CD4-positive, alpha-beta T cell treated with Interferon alpha-2 for 1 hour (primary cell): ENCODE results near the gene LRBA.
"Not testable (repeated sequence)": the region's sequence is repeated elsewhere in the genome, so short reads cannot be mapped to it uniquely, and the experiment has no call there.

Experiments
- DNase-seq, 2 donors: peaks; one replicate each; pipeline ENCODE4 v3.0.0-alpha.2; 2020 to 2022

The LRBA gene

DNA sequence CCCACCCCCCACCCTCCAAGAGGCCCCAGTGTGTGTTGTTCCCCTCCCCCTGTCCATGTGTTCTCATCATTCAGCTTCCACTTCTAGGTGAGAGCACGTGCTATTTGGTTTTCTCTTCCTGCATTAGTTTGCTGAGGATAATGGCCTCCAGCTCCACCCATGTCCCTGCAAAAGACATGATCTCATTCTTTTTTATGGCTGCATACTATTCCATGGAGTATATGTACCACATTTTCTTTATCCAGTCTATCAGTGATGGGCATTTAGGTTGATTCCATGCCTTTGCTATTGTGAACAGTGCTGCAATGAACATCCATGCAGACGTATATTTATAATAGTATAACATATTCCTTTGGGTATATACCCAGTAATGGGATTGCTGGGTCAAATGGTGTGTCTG, 628.7 kb downstream of the LRBA start:
- not testable (repeated sequence) for DNase-seq

GRCh38 chr4:150385606-150386005, 629.5 kb downstream of the LRBA start:
- DNase-seq = no peak

DNA sequence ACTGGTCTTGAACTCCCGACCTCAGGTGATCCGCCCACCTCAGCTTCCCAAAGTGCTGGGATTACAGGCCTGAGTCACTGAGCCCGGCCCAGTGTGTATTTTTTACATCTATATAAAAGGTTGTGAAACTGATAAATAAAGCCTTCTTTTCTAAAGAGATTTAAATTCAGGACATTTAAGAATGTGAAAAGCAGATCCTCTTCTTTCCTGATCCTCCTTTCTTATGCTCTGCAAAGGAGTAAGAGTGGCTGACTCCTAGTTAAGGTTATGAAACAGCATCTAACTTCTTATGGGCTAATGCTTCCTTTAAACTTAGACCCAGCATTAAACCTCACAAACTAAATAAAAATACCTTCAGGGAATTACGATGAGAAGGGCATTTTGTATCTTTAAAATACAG, 630.8 kb downstream of the LRBA start:
- no peak for DNase-seq

- no peak for DNase-seq
Observed at GRCh38 chr4:150382028-150382427, 633.1 kb downstream of the LRBA start.

GRCh38 chr4:150381609-150382008, 633.5 kb downstream of the LRBA start:
- DNase-seq = no peak

GRCh38 chr4:150381036-150381435, 634.0 kb downstream of the LRBA start:
- no peak for DNase-seq

GRCh38 chr4:150379454-150379853, 635.6 kb downstream of the LRBA start:
- DNase-seq = no peak

DNA sequence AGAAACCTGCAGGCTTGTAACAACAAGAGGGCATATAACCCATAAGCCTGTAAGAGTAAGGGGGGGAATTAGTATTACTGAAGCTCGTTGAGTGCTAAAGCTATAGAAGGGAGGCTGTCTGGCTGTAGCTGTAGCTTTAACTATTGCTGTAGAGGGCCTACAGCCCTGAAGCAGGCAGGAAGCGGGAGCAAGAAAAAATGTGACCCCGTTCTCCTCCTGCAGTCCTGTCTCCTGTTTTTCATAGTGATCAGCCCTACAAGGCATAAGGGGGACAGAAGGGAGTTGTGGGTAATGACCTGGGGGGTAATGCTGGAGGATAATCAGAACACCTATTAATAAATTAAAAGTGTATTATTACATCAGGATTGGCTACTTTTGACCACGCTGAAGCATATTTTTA, 640.1 kb downstream of the LRBA start:
- DNase-seq = no peak

DNA sequence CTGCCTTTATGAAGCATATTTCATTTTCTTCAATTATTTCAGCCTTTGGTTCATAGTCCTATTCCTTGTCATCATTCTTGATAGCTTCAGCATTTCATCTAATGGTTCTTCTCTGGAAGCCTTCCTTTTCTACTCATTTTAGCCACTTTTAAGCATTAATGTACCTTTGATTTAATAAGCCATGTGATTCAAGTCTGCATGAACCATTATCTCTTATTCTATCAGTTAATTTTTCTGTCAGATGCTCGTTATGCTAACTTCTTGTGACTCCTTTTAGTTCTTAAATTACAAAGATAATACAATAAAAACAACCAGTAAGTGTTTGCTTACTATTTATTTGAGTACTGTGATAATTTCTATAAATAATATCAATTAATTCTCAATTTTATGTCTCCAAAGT, 643.2 kb downstream of the LRBA start:
- no peak for DNase-seq

DNA sequence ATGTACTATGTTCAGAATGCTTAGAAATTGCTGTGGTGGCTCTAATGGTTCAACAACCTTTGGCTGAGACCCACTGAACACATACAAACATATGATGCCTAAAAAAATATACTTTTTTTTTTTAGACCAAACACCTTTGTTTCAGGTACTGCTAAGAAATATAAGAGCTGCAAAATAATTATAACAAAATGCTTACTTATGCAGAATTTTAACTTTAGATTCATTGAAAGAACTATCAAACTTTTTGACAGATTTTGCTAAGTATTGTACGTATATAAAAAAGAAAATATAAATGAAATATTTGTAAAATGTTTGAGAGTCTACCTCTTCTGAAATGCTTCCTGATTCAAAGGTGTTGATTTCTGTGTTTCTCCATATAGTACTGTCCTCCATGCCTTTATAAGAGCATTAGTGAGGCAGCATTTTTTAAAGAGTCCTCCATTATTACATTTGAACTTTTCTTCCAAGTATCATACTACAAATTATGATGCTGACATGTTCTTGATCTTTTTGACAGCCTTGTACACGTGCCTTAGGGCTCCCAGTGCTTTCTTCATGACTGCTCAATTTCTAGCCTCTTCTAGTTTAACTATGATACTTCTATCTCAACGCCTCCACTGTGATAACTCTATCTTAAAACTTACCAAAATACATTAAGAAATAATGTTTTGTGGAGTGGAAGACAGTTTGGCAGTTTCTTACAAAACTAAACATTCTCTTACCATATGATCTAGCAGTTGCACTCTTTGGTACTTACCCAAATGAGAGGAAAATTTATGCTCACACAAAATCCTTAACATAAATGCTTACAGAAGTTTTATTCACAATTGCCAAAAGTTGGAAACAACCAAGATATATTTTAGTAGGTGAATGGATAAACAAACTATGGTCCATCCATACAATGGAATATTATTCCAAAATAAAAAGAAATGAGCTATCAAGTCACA, 645.4 kb downstream of the LRBA start:
- no peak for DNase-seq

GRCh38 chr4:150368667-150369066, 646.4 kb downstream of the LRBA start:
- DNase-seq = no peak

- no peak for DNase-seq
Observed at GRCh38 chr4:150367326-150367725, 647.8 kb downstream of the LRBA start.

DNA sequence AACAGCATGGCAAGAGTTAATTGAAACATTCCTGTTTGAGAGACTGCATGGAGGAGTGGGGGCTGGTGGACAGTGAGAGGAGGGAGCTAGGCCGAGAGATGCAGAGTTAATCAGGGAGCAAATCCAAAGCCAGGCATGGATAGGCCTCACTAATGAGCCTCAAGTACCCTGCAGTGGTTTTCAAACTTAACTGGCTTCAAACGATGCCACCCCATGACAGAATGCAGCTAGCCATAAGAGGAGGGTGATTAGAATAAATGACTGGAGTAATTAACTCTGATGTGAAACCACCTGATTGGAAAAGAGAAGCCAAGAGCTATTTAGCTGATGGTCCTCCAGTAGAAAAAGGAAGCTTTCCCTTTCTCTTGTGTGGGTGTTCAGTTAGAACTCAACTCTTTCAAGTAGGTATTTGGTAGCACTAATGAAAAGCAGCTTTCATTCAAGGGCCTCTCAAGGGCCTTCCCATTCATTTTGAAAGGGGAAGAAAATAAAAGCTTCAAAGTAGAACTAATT, 648.5 kb downstream of the LRBA start:
- DNase-seq = no peak

DNA sequence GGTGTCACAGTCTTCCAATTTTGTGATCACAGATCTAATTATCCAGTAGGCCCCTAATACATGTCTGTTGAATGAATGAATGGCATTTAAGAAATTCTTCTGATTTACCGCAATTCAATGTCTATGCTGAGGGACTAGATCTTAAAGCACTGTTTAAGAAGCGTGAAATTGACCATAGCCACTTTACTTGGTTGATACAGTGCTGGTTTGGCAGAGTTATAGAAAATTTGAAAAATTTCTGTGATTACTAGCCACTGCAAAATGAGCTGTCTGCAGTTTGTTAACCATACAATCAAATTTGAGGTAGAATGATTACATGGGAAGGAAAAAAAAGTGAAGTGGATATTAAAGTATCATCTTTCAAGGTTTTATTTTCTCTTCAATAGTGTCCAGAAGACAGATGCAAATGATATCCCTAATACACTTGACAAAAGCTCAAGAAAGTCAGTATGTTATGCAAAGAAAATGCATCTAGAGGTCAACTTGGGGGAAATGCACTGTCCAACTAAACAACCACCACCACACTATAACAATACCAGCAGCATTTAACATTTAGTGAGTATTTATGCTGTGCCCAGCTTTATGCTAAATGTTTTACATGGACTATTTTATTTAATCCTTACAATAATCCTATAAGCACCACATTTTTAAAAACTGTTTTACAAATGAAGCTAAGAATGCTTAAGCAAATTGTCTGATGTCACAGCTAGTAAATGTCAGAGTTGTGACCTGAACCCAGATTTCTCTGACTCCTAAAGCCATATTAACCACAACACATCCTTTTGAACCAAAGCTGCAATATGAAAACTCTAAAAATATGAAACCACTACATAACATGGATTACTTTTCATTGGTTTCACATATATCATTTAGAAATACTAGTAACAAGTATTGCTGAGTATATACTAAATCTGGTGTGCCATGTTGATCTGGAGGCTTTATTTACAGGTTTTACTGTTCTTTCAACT, 651.1 kb downstream of the LRBA start:
- DNase-seq = no peak

DNA sequence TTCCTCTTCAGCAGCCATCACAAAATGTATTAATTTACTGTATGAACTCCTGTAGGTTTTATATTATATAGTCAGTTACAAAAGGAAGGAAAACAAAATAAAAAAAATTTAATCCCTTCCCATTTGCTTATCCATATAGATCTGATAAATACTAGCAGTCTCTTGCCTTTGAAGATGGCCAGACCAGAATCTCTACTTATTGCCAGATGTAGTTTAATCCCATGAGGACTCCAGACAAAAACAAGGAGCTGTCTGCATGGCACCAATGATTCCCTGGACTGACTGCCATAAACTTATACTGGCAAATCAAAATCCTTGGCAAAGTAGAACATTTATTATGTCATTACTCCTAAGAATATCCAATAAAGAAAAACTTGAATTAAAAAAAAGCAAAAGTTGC, 656.4 kb downstream of the LRBA start:
- DNase-seq = no peak

DNA sequence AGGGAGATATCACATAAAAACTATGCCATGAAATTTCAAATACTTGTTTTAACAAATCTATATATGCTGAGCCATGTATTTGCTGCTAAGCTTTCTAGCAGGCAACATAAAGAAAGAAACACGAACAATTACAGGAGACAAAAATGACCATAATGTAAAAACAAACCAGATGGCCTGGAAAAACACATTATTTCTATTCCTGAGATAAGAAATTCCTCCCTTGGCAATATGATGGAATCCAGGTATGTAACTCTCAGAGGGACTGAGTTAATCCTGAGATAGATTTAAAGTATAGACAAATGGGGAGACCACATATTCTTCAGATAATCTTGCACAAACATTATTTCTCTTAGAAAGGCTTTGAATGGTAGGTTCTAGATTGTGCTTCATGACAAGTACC, 657.3 kb downstream of the LRBA start:
- DNase-seq = no peak

GRCh38 chr4:150355858-150356455, 659.1 kb downstream of the LRBA start:
- no peak for DNase-seq

DNA sequence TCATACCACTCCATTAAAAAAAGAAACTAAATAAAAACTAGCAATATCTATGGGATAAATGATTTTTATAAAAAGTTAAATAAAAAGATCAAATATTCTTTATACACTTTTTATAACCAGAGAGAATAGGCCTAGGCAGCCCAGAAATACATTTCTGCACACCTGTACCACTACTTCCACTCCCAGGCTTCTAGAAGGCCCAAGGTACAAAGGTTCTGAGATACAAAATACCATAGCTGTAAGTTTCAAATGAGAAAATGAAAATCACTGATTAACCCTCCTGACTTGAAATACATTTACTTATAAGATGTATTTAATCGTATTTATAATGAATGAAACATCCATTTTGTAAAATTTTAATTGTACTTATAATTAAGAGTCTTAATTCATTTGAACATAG, 659.7 kb downstream of the LRBA start:
- no peak for DNase-seq

GRCh38 chr4:150354214-150354796, 660.8 kb downstream of the LRBA start:
- DNase-seq = no peak

GRCh38 chr4:150348079-150348478, 667.0 kb downstream of the LRBA start:
- no peak for DNase-seq

GRCh38 chr4:150345207-150345744, 669.8 kb downstream of the LRBA start:
- no peak for DNase-seq

GRCh38 chr4:150343796-150344195, 671.3 kb downstream of the LRBA start:
- no peak for DNase-seq
